ENCODE data around the gene PAX5. TPM values are rescaled to one million over a fixed set of nuclear protein-coding genes. Genes with fewer than 3 reads are reported as not detected.

Gene PAX5
- total and polyA plus RNA-seq, 2 donors (not counting 1 experiment from before 2014, with no cell fraction given) = not detected

GRCh38 chr9:36788534-36788933 is 245.5 kb downstream of the PAX5 start:
- Histone ChIP-seq H3K27me3 (ENCODE audit: control insufficient read depth, insufficient read depth, low read length) (peaks cover 3% of the 10 kb centered on the region), H3K4me2 (ENCODE audit: extremely low read depth, insufficient read depth, low read length) (no peak overlapping the region), H3K9ac (ENCODE audit: insufficient read depth, low read length) (no peak overlapping the region), H3K36me3 (ENCODE audit: control insufficient read depth, insufficient read depth, low read length) (no peaks in the 10 kb centered on the region), H3K27ac (ENCODE audit: insufficient read depth, low read length) (no peak overlapping the region), H4K20me1 (ENCODE audit: control insufficient read depth, extremely low read depth, insufficient read depth, low read length) (no peaks in the 10 kb centered on the region), H3K79me2 (ENCODE audit: control insufficient read depth, insufficient read depth, low read length) (no peaks in the 10 kb centered on the region), H2AFZ (ENCODE audit: low read length) (no peak overlapping the region), H3K9me3 (ENCODE audit: control insufficient read depth, insufficient read depth, low read depth, low read length) (no peaks in the 10 kb centered on the region), H3K4me1 (ENCODE audit: control insufficient read depth, extremely low read depth, insufficient read depth, low read length) (no peaks in the 10 kb centered on the region), H3K4me3 (replicated peaks in 1 of 4; ENCODE audit: control extremely low read depth in 1 of 4, insufficient read depth in 1 of 4, low read depth in 3 of 4, low read length in 4 of 4) (no peak overlapping the region)
- DNase-seq (ENCODE audit: low read depth in 2 of 2) = no peak
- TF ChIP-seq CTCF (conservative IDR thresholded peaks at IDR 0.05 in 1 of 2, IDR thresholded peaks at IDR 0.05 in 1 of 2; ENCODE audit: low read depth in 1 of 2, low read length in 2 of 2) (peak; percentile 15 to 30), EZH2 (IDR thresholded peaks at IDR 0.05; ENCODE audit: low read length, missing control alignments) (no peak)

GRCh38 chr9:36787709-36788108 is 246.4 kb downstream of the PAX5 start:
- H3K79me2 ChIP-seq (ENCODE audit: control insufficient read depth, insufficient read depth, low read length) = no peaks in the 10 kb centered on the region
- H3K36me3 ChIP-seq (ENCODE audit: control insufficient read depth, insufficient read depth, low read length) = no peaks in the 10 kb centered on the region
- H3K4me3 ChIP-seq (replicated peaks in 1 of 4; ENCODE audit: control extremely low read depth in 1 of 4, insufficient read depth in 1 of 4, low read depth in 3 of 4, low read length in 4 of 4) = no peak overlapping the region
- H3K9me3 ChIP-seq (ENCODE audit: control insufficient read depth, insufficient read depth, low read depth, low read length) = no peaks in the 10 kb centered on the region
- H3K4me1 ChIP-seq (ENCODE audit: control insufficient read depth, extremely low read depth, insufficient read depth, low read length) = no peaks in the 10 kb centered on the region
- no peak overlapping the region for H3K27ac ChIP-seq (ENCODE audit: insufficient read depth, low read length)
- H3K9ac ChIP-seq (ENCODE audit: insufficient read depth, low read length) = no peak overlapping the region
- TF ChIP-seq CTCF (conservative IDR thresholded peaks at IDR 0.05 in 1 of 2, IDR thresholded peaks at IDR 0.05 in 1 of 2; ENCODE audit: low read depth in 1 of 2, low read length in 2 of 2) (no peak), EZH2 (IDR thresholded peaks at IDR 0.05; ENCODE audit: low read length, missing control alignments) (no peak)
- peaks cover 3% of the 10 kb centered on the region for H3K27me3 ChIP-seq (ENCODE audit: control insufficient read depth, insufficient read depth, low read length)
- no peak for DNase-seq (ENCODE audit: low read depth in 2 of 2)
- H4K20me1 ChIP-seq (ENCODE audit: control insufficient read depth, extremely low read depth, insufficient read depth, low read length) = no peaks in the 10 kb centered on the region
- no peak overlapping the region for H2AFZ ChIP-seq (ENCODE audit: low read length)
- no peak overlapping the region for H3K4me2 ChIP-seq (ENCODE audit: extremely low read depth, insufficient read depth, low read length)

Other genes with a start within 250 kb of the PAX5 start
- gene ZCCHC7, start 86.3 kb upstream of the PAX5 start, total RNA-seq = 23.8 and 24.7 TPM in 2 replicates
- gene ZCCHC7, start 86.3 kb upstream of the PAX5 start, polyA plus RNA-seq = 12.4 and 15.0 TPM in 2 replicates